ENCODE measurements around the gene THAP4.

- no peak for TF ChIP-seq CTCF (IDR thresholded peaks at IDR 0.05; ENCODE audit: insufficient read depth, low read depth, low read length)
- TF ChIP-seq EZH2 (IDR thresholded peaks at IDR 0.05; ENCODE audit: insufficient read depth, low read length) = no peak
These were observed 41.3 kb upstream of the THAP4 start for GRCh38 chr2:241678307-241678706.
